Stimulated activated naive CD8-positive, alpha-beta T cell treated with anti-CD3 and anti-CD28 coated beads, Interleukin-15, amount 100 ng/mL, for 72 hours (primary cell): ENCODE measurements around the gene U2AF1L4.
A peak's percentile ranks its signal among the peaks of the same experiment; 100 is the strongest.

Experiments
- ATAC-seq: fragments of 150-1000 bp; cut with Tn5 transposase; 2 replicates; pipeline ENCODE4 v1.10.0; 2021; ENCODE audit warnings: mild to moderate bottlenecking, moderate library complexity
- DNase-seq, 2 donors: peaks; one replicate each; pipeline ENCODE4 v3.0.0; 2021 to 2022
- H3K27ac Mint-ChIP-seq, 2 donors: one replicate each; pipeline ENCODE4 v1.8.0; 2022; ENCODE audit warnings: mild to moderate bottlenecking in 2 of 2, mixed read lengths in 2 of 2, moderate library complexity in 2 of 2
- H3K27me3 Mint-ChIP-seq: one replicate; pipeline ENCODE4 v1.8.0; 2022; ENCODE audit warnings: mixed read lengths
- H3K4me1 Mint-ChIP-seq: one replicate; pipeline ENCODE4 v1.8.0; 2022; ENCODE audit warnings: mild to moderate bottlenecking, mixed read lengths
- H3K4me3 Mint-ChIP-seq, 2 donors: one replicate each; pipeline ENCODE4 v1.8.0; 2022; ENCODE audit warnings: mild to moderate bottlenecking in 2 of 2, mixed read lengths in 2 of 2, moderate library complexity in 1 of 2
- H3K9me3 Mint-ChIP-seq, 2 donors: one replicate each; pipeline ENCODE4 v1.8.0; 2022; ENCODE audit warnings: mixed read lengths in 2 of 2

Gene U2AF1L4

DNA sequence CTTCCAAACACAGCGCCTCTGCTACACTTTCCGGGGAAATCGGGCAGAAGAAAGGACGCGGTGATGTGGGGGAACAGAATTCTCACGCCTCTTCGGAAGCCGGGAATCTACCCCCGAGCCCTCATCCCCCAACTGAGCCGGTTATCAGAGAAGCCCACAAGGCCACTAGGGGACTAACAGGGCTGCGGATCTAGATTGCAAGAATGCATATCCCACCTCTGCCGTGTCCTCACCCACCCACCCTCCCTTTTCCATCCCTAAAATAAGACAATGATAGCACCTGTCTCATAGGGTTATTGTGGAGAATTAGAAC, 4.1 kb downstream of the U2AF1L4 start:
- no peak for DNase-seq
- H3K4me3 Mint-ChIP-seq, result peak overlapping the region; percentile 97 to 100
- ATAC-seq, result peak; percentile 2
- peak overlapping the region; percentile 94 to 97 for H3K27ac Mint-ChIP-seq
- H3K27me3 Mint-ChIP-seq, result no peaks in the 10 kb centered on the region
- H3K4me1 Mint-ChIP-seq, result peaks cover 65% of the 10 kb centered on the region
- no peaks in the 10 kb centered on the region for H3K9me3 Mint-ChIP-seq

DNA sequence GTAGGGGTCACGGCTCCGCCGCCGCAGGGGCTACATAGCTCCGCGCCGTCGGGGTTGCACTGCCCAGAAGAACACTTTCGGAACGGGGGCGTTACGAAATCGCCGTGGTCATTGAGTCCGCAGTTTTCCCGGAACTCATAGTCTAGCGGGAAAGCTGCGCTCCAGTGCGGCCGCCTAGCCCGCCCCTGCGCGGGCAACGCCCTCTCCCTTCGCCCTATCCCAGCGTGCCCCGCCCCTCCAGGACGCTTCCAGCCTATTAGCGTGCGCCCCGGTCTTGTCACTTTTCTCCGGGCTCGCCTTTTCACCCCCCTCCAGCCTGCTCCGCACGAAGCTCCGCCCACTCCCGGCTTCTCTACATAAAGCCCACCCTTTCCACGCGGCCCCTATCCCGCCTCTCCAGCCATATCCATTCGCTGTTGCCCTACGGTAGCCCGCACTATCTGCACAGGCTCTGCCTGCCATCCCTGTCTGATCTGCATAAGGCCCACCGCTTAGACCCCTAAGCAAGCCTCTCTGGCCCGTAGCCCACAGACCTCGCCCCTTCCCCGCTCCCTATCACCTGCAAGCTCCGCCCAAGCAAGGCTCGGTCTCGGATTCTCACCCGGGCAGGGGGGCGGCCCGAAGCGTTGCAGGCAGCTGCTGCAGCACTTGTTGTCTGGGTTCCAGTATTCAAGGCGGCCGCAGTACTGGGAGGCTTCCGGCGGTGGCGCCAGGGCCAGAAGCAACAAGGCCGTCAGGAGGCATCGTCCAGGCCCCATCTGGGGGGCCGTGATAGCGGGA, 4.6 kb downstream of the U2AF1L4 start:
- Mint-ChIP-seq H3K4me3 (peak overlapping the region; percentile 95 to 100), H3K9me3 (no peaks in the 10 kb centered on the region), H3K27ac (peak overlapping the region; percentile 94 to 97), H3K27me3 (no peaks in the 10 kb centered on the region), H3K4me1 (peaks cover 62% of the 10 kb centered on the region)
- DNase-seq (peak; percentile 97 to 98), ATAC-seq (peak; percentile 79)

DNA sequence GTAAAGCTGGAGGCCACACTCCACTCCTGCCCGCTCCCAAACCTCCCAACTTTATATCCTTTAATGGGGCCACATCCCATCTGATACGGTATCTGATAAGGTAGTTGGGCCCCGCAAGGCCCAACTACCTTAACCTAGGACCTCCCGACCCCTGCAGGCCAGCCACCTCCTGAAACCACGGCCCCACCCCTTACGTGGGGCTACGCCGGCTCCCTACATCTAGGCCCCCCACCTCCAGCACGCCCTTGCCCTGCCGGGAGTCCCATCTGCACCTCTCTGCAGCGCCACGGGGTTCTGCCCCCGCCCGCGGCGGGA, 5.2 kb downstream of the U2AF1L4 start:
- H3K27ac Mint-ChIP-seq, result peak overlapping the region in 1 of 2 donors; percentile 97
- no peaks in the 10 kb centered on the region for H3K9me3 Mint-ChIP-seq
- ATAC-seq, result peak; percentile 38
- peaks cover 64% of the 10 kb centered on the region for H3K4me1 Mint-ChIP-seq
- peak overlapping the region; percentile 95 to 100 for H3K4me3 Mint-ChIP-seq
- no peaks in the 10 kb centered on the region for H3K27me3 Mint-ChIP-seq
- DNase-seq, result no peak

DNA sequence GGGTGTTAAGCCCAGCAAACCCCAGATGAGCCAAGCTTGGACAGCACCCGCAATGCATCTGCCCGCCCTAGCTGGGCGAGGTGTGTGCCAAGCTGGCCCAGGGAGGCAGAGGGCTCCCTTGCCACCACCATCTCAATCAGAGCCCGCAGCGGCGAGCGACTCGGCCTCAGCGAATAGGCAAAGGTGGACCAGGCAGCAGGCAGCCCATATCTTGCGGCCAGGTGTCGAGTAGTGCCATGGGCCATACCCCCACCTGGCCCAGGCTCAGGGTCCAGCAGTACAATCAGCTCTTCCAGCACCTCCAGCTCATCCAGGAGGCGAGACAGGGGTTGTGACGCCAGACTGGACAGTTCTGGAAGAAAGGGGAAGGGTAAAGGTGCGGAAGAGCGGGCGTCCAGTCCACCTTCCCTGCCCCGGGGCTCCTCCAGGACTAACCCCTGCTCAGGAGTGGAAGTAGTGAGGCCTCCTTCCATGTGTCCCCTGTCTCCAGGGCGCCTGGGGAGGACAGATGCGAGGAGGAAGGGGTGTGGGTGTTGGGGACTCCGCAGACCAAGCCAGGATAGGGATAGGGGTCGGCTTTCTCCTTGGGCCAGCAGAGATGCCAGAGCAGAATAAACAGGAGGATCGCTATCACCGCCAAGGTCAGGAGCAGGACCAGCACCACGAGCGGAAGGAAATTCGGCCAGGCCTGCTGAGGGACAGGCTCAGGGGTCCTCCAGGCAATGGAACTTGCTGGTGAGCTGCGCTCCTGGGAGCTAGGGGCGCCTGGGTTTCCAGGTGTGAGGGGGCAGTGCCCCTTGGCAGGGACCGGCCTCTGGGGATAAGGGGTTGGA, 5.7 kb downstream of the U2AF1L4 start:
- DNase-seq (no peak), ATAC-seq (no peak)
- peaks cover 68% of the 10 kb centered on the region for H3K4me1 Mint-ChIP-seq
- peak overlapping the region; percentile 48 to 62 for H3K4me3 Mint-ChIP-seq
- peak overlapping the region in 1 of 2 donors; percentile 95 for H3K27ac Mint-ChIP-seq
- no peaks in the 10 kb centered on the region for H3K9me3 Mint-ChIP-seq
- no peaks in the 10 kb centered on the region for H3K27me3 Mint-ChIP-seq

DNA sequence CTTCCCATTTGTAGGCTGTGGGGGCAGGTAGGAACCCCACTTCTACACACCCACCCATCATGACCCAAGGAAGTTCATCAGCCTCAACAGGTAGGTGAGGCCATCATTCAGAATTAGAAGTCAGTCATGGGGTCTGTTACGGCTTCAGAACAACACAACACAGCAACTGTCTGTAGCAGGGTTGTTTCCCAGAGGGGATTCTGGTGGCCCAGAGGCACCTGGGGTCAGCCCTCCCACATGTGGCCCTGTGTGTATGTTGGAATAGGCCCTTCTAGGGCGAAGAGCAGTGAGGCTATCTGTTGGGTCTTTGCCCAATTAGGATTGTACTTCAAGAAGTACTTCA, 6.4 kb downstream of the U2AF1L4 start:
- peak overlapping the region in 1 of 2 donors; percentile 62 for H3K4me3 Mint-ChIP-seq
- no peaks in the 10 kb centered on the region for H3K27me3 Mint-ChIP-seq
- DNase-seq (no peak), ATAC-seq (no peak)
- H3K27ac Mint-ChIP-seq, result peak overlapping the region in 1 of 2 donors; percentile 77
- H3K4me1 Mint-ChIP-seq, result peaks cover 65% of the 10 kb centered on the region
- no peaks in the 10 kb centered on the region for H3K9me3 Mint-ChIP-seq

DNA sequence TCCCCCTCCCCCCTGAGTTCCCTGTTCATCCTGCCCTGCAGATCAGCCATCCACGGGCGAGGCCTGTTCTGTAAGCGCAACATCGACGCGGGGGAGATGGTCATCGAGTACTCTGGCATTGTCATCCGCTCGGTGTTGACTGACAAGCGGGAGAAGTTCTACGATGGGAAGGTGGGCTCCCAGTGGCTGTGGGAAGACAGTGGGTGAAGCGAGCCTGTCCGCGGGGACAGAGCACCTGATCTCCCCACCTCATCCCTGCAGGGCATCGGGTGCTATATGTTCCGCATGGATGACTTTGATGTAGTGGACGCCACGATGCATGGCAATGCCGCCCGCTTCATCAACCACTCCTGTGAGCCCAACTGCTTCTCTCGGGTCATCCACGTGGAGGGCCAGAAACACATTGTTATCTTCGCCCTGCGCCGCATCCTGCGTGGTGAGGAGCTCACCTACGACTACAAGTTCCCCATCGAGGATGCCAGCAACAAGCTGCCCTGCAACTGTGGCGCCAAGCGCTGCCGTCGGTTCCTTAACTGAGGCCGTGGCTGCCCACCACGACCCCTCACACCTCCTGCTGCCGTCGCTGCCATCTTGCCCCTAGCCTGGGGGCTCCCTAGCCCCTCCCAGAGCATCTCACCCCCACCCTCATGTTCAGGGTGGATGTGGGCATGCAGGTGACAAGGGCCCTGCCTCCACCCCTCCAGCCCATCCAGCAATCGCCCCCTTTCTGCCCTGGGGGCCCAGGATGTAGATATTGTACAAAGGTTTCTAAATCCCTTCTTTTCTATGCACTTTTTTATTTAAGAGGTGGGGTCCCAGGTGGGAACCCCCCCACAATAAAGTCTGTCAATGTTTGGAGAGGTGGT, 7.0 kb downstream of the U2AF1L4 start:
- no peak for DNase-seq
- Mint-ChIP-seq H3K27me3 (no peaks in the 10 kb centered on the region), H3K4me1 (peaks cover 60% of the 10 kb centered on the region), H3K4me3 (no peak overlapping the region), H3K27ac (peak overlapping the region in 1 of 2 donors; percentile 77), H3K9me3 (no peaks in the 10 kb centered on the region)
- no peak for ATAC-seq

DNA sequence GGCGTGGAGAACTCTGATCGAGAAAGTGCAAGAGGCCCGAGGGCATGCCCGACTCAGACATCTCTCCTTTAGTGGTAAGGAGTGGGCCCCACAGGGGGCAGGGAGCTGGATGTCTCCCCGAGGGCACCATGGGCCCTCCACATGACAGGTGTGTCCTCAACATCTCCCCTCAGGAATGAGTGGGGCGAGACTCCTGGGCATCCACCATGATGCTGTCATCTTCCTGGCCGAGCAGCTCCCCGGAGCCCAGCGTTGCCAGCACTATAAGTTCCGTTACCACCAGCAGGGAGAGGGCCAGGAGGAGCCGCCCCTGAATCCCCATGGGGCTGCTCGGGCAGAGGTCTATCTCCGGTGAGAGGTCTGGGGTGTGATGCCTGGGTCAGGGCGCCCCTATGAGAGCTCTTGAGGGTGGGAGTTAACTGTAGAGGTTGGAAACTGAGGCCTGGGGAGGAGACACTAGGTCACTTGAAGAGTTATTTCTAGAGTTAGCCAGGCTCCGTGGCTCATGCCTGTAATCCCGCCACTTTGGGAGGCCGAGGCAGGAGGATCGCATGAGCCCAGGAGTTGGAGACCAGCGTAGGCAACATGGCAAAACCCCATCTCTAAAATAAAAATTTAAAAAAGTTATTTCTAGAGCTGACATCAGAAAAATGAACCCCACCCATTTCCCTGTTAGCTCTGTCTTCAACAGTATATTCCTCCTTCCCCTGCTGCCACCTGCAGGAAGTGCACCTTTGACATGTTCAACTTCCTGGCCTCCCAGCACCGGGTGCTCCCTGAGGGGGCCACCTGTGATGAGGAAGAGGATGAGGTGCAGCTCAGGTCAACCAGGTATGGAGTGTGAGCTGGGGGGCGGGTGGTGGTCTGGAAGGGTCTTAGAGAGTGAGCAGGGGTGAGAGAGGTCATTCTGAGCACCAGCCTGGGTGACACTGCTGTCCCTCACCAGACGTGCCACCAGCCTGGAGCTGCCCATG, 8.0 kb downstream of the U2AF1L4 start:
- DNase-seq, result peak in 1 of 2 donors; percentile 37

DNA sequence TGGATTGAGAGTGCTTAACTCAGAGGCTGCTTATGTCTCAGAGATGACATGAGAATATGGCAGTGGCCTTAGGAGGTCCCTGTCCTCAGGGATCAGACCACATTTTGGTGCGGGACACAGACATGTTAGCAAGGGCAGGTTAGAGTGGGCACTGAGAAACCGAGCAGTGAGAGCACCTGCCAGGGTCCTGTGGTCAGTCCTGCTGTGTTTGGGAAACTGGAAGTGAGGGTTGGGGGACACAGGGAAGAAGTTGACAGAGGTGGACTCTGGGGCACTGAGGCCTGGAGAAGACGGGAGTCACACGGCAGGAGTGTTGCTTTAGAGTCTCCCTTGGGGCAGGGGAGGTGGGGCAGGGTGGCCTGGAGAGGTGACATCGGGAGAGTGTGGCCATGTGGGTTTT, 10.3 kb downstream of the U2AF1L4 start:
- H3K27me3 Mint-ChIP-seq, result no peaks in the 10 kb centered on the region
- peak overlapping the region; percentile 59 to 93 for H3K27ac Mint-ChIP-seq
- ATAC-seq (no peak), DNase-seq (no peak)
- no peaks in the 10 kb centered on the region for H3K9me3 Mint-ChIP-seq
- peaks cover 54% of the 10 kb centered on the region for H3K4me1 Mint-ChIP-seq
- H3K4me3 Mint-ChIP-seq, result no peak overlapping the region

More for the DNA sequence above, 8.0 kb downstream of the U2AF1L4 start:
- no peak for ATAC-seq
- H3K27me3 Mint-ChIP-seq, result no peaks in the 10 kb centered on the region
- peak overlapping the region in 1 of 2 donors; percentile 27 for H3K4me3 Mint-ChIP-seq
- H3K4me1 Mint-ChIP-seq, result peaks cover 51% of the 10 kb centered on the region
- H3K9me3 Mint-ChIP-seq, result no peaks in the 10 kb centered on the region
- H3K27ac Mint-ChIP-seq, result peak overlapping the region; percentile 41 to 97

DNA sequence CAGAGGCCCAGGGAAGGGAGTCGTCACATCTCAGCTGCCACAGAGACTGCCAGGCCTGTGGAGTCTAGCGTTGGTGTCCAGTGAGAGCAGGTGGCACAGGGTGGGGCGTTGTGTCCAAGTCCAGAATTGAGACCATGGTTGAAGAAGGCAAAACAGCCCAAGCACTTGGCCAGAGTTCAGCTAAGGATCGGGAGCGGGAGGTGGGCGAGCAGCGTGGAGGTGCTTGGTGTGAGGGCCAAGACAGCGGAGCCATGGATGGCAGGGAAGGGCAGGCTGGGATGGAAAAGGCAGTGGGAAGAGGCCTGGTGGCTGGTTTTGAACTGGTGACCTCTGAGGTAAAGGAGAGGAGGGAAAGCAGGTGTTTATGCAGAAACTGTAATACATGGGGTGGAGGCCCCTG, 10.9 kb downstream of the U2AF1L4 start:
- peak overlapping the region in 1 of 2 donors; percentile 93 for H3K27ac Mint-ChIP-seq
- no peaks in the 10 kb centered on the region for H3K9me3 Mint-ChIP-seq
- H3K27me3 Mint-ChIP-seq, result no peaks in the 10 kb centered on the region
- H3K4me1 Mint-ChIP-seq, result peaks cover 48% of the 10 kb centered on the region
- no peak for DNase-seq
- peak overlapping the region in 1 of 2 donors; percentile 34 for H3K4me3 Mint-ChIP-seq
- no peak for ATAC-seq

GRCh38 chr19:35733180-35734125, 11.8 kb downstream of the U2AF1L4 start:
- Mint-ChIP-seq H3K27me3 (no peaks in the 10 kb centered on the region), H3K4me1 (peaks cover 40% of the 10 kb centered on the region), H3K4me3 (no peak overlapping the region), H3K9me3 (no peaks in the 10 kb centered on the region), H3K27ac (peak overlapping the region; percentile 72 to 81)
- DNase-seq (no peak), ATAC-seq (no peak)

GRCh38 chr19:35732540-35733179, 12.6 kb downstream of the U2AF1L4 start:
- DNase-seq, result no peak
- no peaks in the 10 kb centered on the region for H3K9me3 Mint-ChIP-seq

DNA sequence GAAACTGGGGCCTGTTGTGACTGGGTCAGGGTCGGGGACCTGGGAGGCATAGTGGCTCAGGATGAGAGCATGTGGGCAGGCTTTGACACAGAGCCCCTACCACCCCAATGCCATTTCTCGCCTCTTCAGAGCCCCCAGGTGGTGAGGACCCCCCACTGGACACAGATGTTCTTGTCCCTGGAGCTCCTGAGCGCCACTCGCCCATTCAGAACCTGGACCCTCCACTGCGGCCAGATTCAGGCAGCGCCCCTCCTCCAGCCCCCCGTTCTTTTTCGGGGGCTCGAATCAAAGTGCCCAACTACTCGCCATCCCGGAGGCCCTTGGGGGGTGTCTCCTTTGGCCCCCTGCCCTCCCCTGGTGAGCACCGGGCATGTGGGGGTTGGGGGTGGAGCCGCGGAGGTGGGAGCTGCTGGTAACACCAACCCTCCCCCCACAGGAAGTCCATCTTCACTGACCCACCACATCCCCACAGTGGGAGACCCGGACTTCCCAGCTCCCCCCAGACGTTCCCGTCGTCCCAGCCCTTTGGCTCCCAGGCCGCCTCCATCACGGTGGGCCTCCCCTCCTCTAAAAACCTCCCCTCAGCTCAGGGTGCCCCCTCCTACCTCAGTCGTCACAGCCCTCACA, 13.3 kb downstream of the U2AF1L4 start:
- DNase-seq (no peak), ATAC-seq (no peak)
- Mint-ChIP-seq H3K27me3 (no peaks in the 10 kb centered on the region), H3K4me3 (no peak overlapping the region), H3K27ac (peak overlapping the region in 1 of 2 donors; percentile 81), H3K4me1 (peaks cover 29% of the 10 kb centered on the region), H3K9me3 (no peaks in the 10 kb centered on the region)

More at GRCh38 chr19:35732540-35733179, 12.6 kb downstream of the U2AF1L4 start:
- peak overlapping the region in 1 of 2 donors; percentile 81 for H3K27ac Mint-ChIP-seq
- ATAC-seq, result peak; percentile 5
- H3K4me1 Mint-ChIP-seq, result peaks cover 36% of the 10 kb centered on the region
- H3K27me3 Mint-ChIP-seq, result no peaks in the 10 kb centered on the region
- no peak overlapping the region for H3K4me3 Mint-ChIP-seq

- ATAC-seq (no peak), DNase-seq (no peak)
- no peaks in the 10 kb centered on the region for H3K9me3 Mint-ChIP-seq
- peak overlapping the region in 1 of 2 donors; percentile 2 for H3K4me3 Mint-ChIP-seq
- H3K27ac Mint-ChIP-seq, result peak overlapping the region in 1 of 2 donors; percentile 65
- peaks cover 23% of the 10 kb centered on the region for H3K4me1 Mint-ChIP-seq
- H3K27me3 Mint-ChIP-seq, result no peaks in the 10 kb centered on the region
Observed at GRCh38 chr19:35731353-35731752, 13.9 kb downstream of the U2AF1L4 start.
